ENCODE data around the gene MALRD1.

GRCh38 chr10:19656420-19657042, 607.9 kb downstream of the MALRD1 start:
- TF ChIP-seq CTCF (IDR thresholded peaks at IDR 0.05) (no peak), EP300 (IDR thresholded peaks at IDR 0.05) (no peak), POLR2A (IDR thresholded peaks at IDR 0.05; ENCODE audit: low read depth) (no peak), POLR2AphosphoS5 (IDR thresholded peaks at IDR 0.05) (no peak)
